H1 (cell line): ENCODE data around the gene CORIN. TPM values are rescaled to one million over a fixed set of nuclear protein-coding genes. Genes with fewer than 3 reads are reported as not detected.

Experiments used
- CTCF ChIA-PET: fragments of 300-600 bp; sonication (Branson Sonifier 250); formaldehyde crosslinking; loops from one replicate; lab custom pipeline; 2021; ENCODE audit not compliant: partially characterized antibody; lab: Charles Lee
- POLR2A ChIA-PET: fragments of 300-600 bp; sonication (Branson Sonifier 250); formaldehyde crosslinking; loops from one replicate; lab custom pipeline; 2021; ENCODE audit warnings: inconsistent platforms; ENCODE audit not compliant: partially characterized antibody; lab: Charles Lee
- DNase-seq, 2 experiments: peaks; one replicate each; pipeline versions ENCODE4 v3.0.0 to v3.0.0-alpha.2; 2010 to 2022; ENCODE audit warnings: low spot score in 2 of 2, low read depth in 1 of 2, mixed read lengths in 1 of 2
- FAIRE-seq: peaks from 2 replicates; lab custom pipeline; 2011; peaks lifted over from hg19 to GRCh38; lab: Jason Lieb, UNC
- H2AFZ ChIP-seq: 2 replicates; pipeline ENCODE4 v1.8.1; 2012; ENCODE audit warnings: low read length, inconsistent platforms
- H2AK5ac ChIP-seq: 2 replicates; pipeline ENCODE4 v1.6.1; 2013; ENCODE audit warnings: low read depth, low read length
- H2BK120ac ChIP-seq: replicated peaks from 2 replicates; pipeline ENCODE3; 2013; ENCODE audit warnings: low read depth, low read length, inconsistent platforms
- H2BK12ac ChIP-seq: 2 replicates; pipeline ENCODE4 v1.6.1; 2013; ENCODE audit warnings: low read depth, low read length
- H2BK15ac ChIP-seq: 2 replicates; pipeline ENCODE4 v1.6.1; 2013; ENCODE audit warnings: low read length
- H2BK20ac ChIP-seq: 2 replicates; pipeline ENCODE4 v1.6.1; 2013; ENCODE audit warnings: low read length
- H2BK5ac ChIP-seq: 2 replicates; pipeline ENCODE4 v1.6.1; 2013; ENCODE audit warnings: low read depth, low read length
- H3K14ac ChIP-seq: 2 replicates; pipeline ENCODE4 v1.6.1; 2013; ENCODE audit warnings: inconsistent platforms; ENCODE audit not compliant: insufficient read length
- H3K18ac ChIP-seq: 2 replicates; pipeline ENCODE4 v1.6.1; 2013; ENCODE audit warnings: low read length; ENCODE audit errors: extremely low read depth
- H3K23ac ChIP-seq: 2 replicates; pipeline ENCODE4 v1.6.1; 2013; ENCODE audit warnings: inconsistent platforms; ENCODE audit not compliant: insufficient read length
- H3K23me2 ChIP-seq: 2 replicates; pipeline ENCODE4 v1.6.1; 2013; ENCODE audit warnings: low read depth, low read length
- H3K27ac ChIP-seq: 2 replicates; pipeline ENCODE4 v1.6.1; 2011; ENCODE audit warnings: low read depth, low read length, inconsistent platforms
- H3K27me3 ChIP-seq, 4 experiments: replicated peaks in 1 of 4; 1 replicate in 1 of 4; 2 replicates in 3 of 4; pipeline versions ENCODE4 v1.6.1 to v1.8.1; 2011 to 2013; ENCODE audit warnings: low read length in 3 of 4, mild to moderate bottlenecking in 3 of 4, inconsistent platforms in 2 of 4, mixed read lengths in 2 of 4, moderate library complexity in 1 of 4; ENCODE audit not compliant: control insufficient read depth in 3 of 4, insufficient read depth in 3 of 4; ENCODE audit errors: extremely low read depth in 1 of 4
- H3K36me3 ChIP-seq, 4 experiments: 2 replicates each; pipeline versions ENCODE4 v1.6.1 to v1.8.1; 2011 to 2013; ENCODE audit warnings: mild to moderate bottlenecking in 4 of 4, low read length in 3 of 4, moderate library complexity in 2 of 4, control low read depth in 1 of 4, inconsistent platforms in 1 of 4; ENCODE audit not compliant: insufficient read depth in 4 of 4, control insufficient read depth in 2 of 4
- H3K4ac ChIP-seq: replicated peaks from 2 replicates; pipeline ENCODE3; 2013; ENCODE audit warnings: low read length, low read depth, mixed read lengths, inconsistent platforms; ENCODE audit not compliant: insufficient read length
- H3K4me1 ChIP-seq, 4 experiments: replicated peaks in 1 of 4; 1 replicate in 1 of 4; 2 replicates in 3 of 4; pipeline versions ENCODE4 v1.6.1 to v1.8.1; 2011 to 2013; ENCODE audit warnings: low read length in 3 of 4, inconsistent platforms in 2 of 4, mixed read lengths in 1 of 4; ENCODE audit not compliant: insufficient read depth in 4 of 4, control insufficient read depth in 3 of 4
- H3K4me2 ChIP-seq, 2 experiments: 2 replicates each; pipeline versions ENCODE4 v1.6.1 to v1.8.1; 2011 to 2013; ENCODE audit warnings: low read depth in 2 of 2, low read length in 2 of 2, control low read depth in 1 of 2, inconsistent platforms in 1 of 2, mild to moderate bottlenecking in 1 of 2; ENCODE audit not compliant: insufficient read depth in 1 of 2
- H3K4me3 ChIP-seq, 4 experiments: fragments of 200-600, 300-600 bp in 1 of 4; sonication (generic), shearing (Covaris generic), sonication (Bioruptor Twin) in 1 of 4; 2 replicates each; pipeline versions ENCODE4 v1.5.1 to v1.8.1; 2011 to 2016; ENCODE audit warnings: low read length in 4 of 4, low read depth in 3 of 4, control low read depth in 2 of 4, inconsistent platforms in 2 of 4, mild to moderate bottlenecking in 2 of 4, mixed read lengths in 1 of 4, moderate library complexity in 1 of 4; ENCODE audit not compliant: insufficient read depth in 2 of 4; ENCODE audit errors: extremely low read depth in 1 of 4
- H3K56ac ChIP-seq: replicated peaks from 2 replicates; pipeline ENCODE3; 2013; ENCODE audit warnings: low read depth, mild to moderate bottlenecking, mixed read lengths, low read length, inconsistent platforms; ENCODE audit not compliant: insufficient read length
- H3K79me1 ChIP-seq: 2 replicates; pipeline ENCODE4 v1.6.1; 2013; ENCODE audit warnings: low read depth, low read length, control low read depth
- H3K79me2 ChIP-seq, 2 experiments: 2 replicates each; pipeline versions ENCODE4 v1.6.1 to v1.8.1; 2012 to 2013; ENCODE audit warnings: low read length in 2 of 2, mild to moderate bottlenecking in 2 of 2, inconsistent platforms in 1 of 2; ENCODE audit not compliant: insufficient read depth in 2 of 2, control insufficient read depth in 1 of 2
- H3K9ac ChIP-seq, 4 experiments: replicated peaks in 1 of 4; 1 replicate in 1 of 4; 2 replicates in 3 of 4; pipeline versions ENCODE4 v1.6.1 to v1.8.1; 2011 to 2013; ENCODE audit warnings: low read depth in 3 of 4, low read length in 3 of 4, control low read depth in 2 of 4, mild to moderate bottlenecking in 2 of 4, moderate library complexity in 2 of 4, inconsistent platforms in 1 of 4; ENCODE audit errors: extremely low read depth in 1 of 4
- H3K9me3 ChIP-seq, 2 experiments: 2 replicates each; pipeline versions ENCODE4 v1.6.1 to v1.8.1; 2012 to 2013; ENCODE audit warnings: mild to moderate bottlenecking in 2 of 2, moderate library complexity in 2 of 2, control low read depth in 1 of 2, inconsistent platforms in 1 of 2, low read depth in 1 of 2, low read length in 1 of 2, mixed read lengths in 1 of 2; ENCODE audit not compliant: insufficient read depth in 2 of 2
- H4K20me1 ChIP-seq, 2 experiments: replicated peaks in 1 of 2; 2 replicates each; pipeline versions ENCODE3 to v1.8.1; 2011 to 2013; ENCODE audit warnings: inconsistent platforms in 2 of 2, low read length in 2 of 2, mild to moderate bottlenecking in 1 of 2; ENCODE audit not compliant: insufficient read depth in 2 of 2, control insufficient read depth in 1 of 2
- H4K5ac ChIP-seq: 2 replicates; pipeline ENCODE4 v1.6.1; 2013; ENCODE audit warnings: low read length, low read depth, mixed read lengths, inconsistent platforms; ENCODE audit not compliant: insufficient read length
- H4K8ac ChIP-seq: 2 replicates; pipeline ENCODE4 v1.8.0; 2013; ENCODE audit warnings: mild to moderate bottlenecking, moderate library complexity, low read length, inconsistent platforms; ENCODE audit not compliant: insufficient read depth; ENCODE audit errors: extremely low read depth
- H4K91ac ChIP-seq: replicated peaks from 2 replicates; pipeline ENCODE3; 2013; ENCODE audit warnings: low read length, mixed read lengths, inconsistent platforms; ENCODE audit not compliant: insufficient read length
- BACH1 ChIP-seq: IDR thresholded peaks from 2 replicates; pipeline ENCODE4 v1.6.1; 2012; ENCODE audit warnings: low read length, improper control_type of control experiment
- CEBPB ChIP-seq: IDR thresholded peaks from 2 replicates; pipeline ENCODE4 v1.6.1; 2012; ENCODE audit warnings: low read depth, low read length
- CHD2 ChIP-seq: IDR thresholded peaks from 2 replicates; pipeline ENCODE4 v1.6.1; 2012; ENCODE audit warnings: low read length, improper control_type of control experiment
- CREB1 ChIP-seq: IDR thresholded peaks from 2 replicates; pipeline ENCODE4 v1.6.1; 2012; ENCODE audit warnings: inconsistent platforms
- EP300 ChIP-seq, 2 experiments: IDR thresholded peaks; 1 replicate in 1 of 2; 2 replicates in 1 of 2; pipeline ENCODE4 v1.6.1; 2011 to 2012; ENCODE audit warnings: low read depth in 2 of 2, low read length in 2 of 2, mild to moderate bottlenecking in 2 of 2, borderline replicate concordance in 1 of 2, inconsistent platforms in 1 of 2, moderate library complexity in 1 of 2
- FOSL1 ChIP-seq: IDR thresholded peaks from 2 replicates; pipeline ENCODE4 v1.6.1; 2011; ENCODE audit warnings: mild to moderate bottlenecking, low read depth, low read length, moderate library complexity; ENCODE audit not compliant: insufficient read depth
- JUN ChIP-seq: IDR thresholded peaks from 2 replicates; pipeline ENCODE4 v1.6.1; 2011; ENCODE audit warnings: low read depth, mild to moderate bottlenecking, improper control_type of control experiment, low read length
- NANOG ChIP-seq: IDR thresholded peaks from 2 replicates; pipeline ENCODE4 v1.6.1; 2011; ENCODE audit warnings: low read length, low read depth, mild to moderate bottlenecking, inconsistent platforms; ENCODE audit not compliant: insufficient read depth, poor library complexity, severe bottlenecking
- POLR2AphosphoS5 ChIP-seq: IDR thresholded peaks from 2 replicates; pipeline ENCODE4 v1.6.1; 2011; ENCODE audit warnings: low read depth, low read length
- RFX5 ChIP-seq: IDR thresholded peaks from 2 replicates; pipeline ENCODE4 v1.6.1; 2011; ENCODE audit warnings: low read depth, low read length, improper control_type of control experiment, borderline replicate concordance
- RNF2 ChIP-seq: fragments of 200-900, 300-1000 bp; sonication (generic); IDR thresholded peaks from 2 replicates; pipeline ENCODE4 v1.7.1; 2016; ENCODE audit warnings: borderline replicate concordance, low read depth, mild to moderate bottlenecking, antibody characterized with exemption, low read length; ENCODE audit not compliant: poor library complexity, severe bottlenecking; ENCODE audit errors: missing control alignments
- TAF1 ChIP-seq: IDR thresholded peaks from 2 replicates; pipeline ENCODE4 v1.6.1; 2011; ENCODE audit warnings: mild to moderate bottlenecking, low read depth, low read length
- ZNF274 ChIP-seq: IDR thresholded peaks from 2 replicates; pipeline ENCODE4 v1.7.0; 2012; ENCODE audit warnings: low read length, borderline replicate concordance; ENCODE audit errors: extremely low read depth
- WGBS, 2 experiments: shearing (Covaris generic) in 1 of 2; methylation state at CpG; one replicate each; pipeline versions ENCODE4 v1.1.6 to v1.1.7; 2013 to 2015; ENCODE audit warnings: low lambda C conversion rate in 2 of 2, mixed read lengths in 2 of 2, inconsistent platforms in 1 of 2, low coverage in 1 of 2, missing lambda C conversion rate in 1 of 2; ENCODE audit not compliant: insufficient replicate concordance in 2 of 2, insufficient coverage in 1 of 2, insufficient read length in 1 of 2; ENCODE audit errors: extremely low coverage in 1 of 2, missing lambda C conversion rate in 1 of 2; 5-methylcytosine and 5-hydroxymethylcytosine counted together
- polyA plus RNA-seq, 7 experiments: library from polyadenylated mRNA; depleted of rRNA in 3 of 7; stranded (reverse) in 5 of 7; unstranded in 2 of 7; fragments of >200 nt in 5 of 7; fragments of 200-250 nt in 2 of 7; gene quantifications; 1 replicate in 5 of 7; 2 replicates in 1 of 7; 4 replicates in 1 of 7; pipeline versions ENCODE4 v1.2.1 to v1.2.3, GENCODE V29; 2011 to 2013; ENCODE audit warnings: missing spikeins in 2 of 7, mixed read lengths in 2 of 7
- total RNA-seq: library from RNA; stranded (reverse); fragmentation: NEBNext Ultra II Directional; extraction: Animal tissue kit (Norgen Biotek cat#: 25700); gene quantifications from 2 replicates; pipeline ENCODE4 v1.2.1, GENCODE V29; 2021
- TF ChIP-seq, protein P1 (sequence below): IDR thresholded peaks from 2 replicates; pipeline ENCODE4 v1.6.1; 2012; ENCODE audit warnings: inconsistent platforms

CORIN gene
- total and polyA plus RNA-seq, 2 of the 8 experiments (the other 6 are each of a cell fraction or from before 2014, with no cell fraction given), result 0.09 to 0.32 TPM

DNA sequence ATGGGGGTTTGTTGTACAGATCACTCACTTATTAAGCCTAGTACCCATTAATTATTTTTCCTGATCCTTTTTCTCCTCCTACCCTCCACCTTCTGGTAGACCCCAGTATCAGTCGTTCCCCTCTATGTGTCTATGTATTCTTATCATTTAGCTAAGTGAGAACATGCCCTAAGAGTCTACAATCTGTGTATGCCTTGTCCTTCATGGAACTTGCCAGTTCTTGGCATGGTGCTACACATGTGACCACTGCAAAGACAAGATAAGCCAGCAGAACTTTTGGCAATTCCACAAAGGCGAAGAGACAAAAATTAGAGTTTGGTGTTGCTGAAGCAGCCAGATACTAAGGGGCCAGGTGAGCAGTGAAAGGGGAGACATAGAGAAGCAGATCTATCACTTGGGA, 101.3 kb downstream of the CORIN start:
- H2BK12ac ChIP-seq, result no peak overlapping the region
- H3K36me3 ChIP-seq, result no peaks in the 10 kb centered on the region
- H4K8ac ChIP-seq, result no peak overlapping the region
- H3K27ac ChIP-seq, result no peak overlapping the region
- ChIA-PET CTCF (interaction anchor here (0.8 to 4.7 kb wide), 3 partner anchors 31 to 100 kb away, joined by 3 to 23 read pairs (median 3); no protein-coding TSS in a partner anchor), POLR2A (no interaction called here)
- no peak overlapping the region for H4K5ac ChIP-seq
- no peak overlapping the region for H3K4me3 ChIP-seq
- no peaks in the 10 kb centered on the region for H3K23me2 ChIP-seq
- H4K20me1 ChIP-seq, result no peaks in the 10 kb centered on the region
- no peak overlapping the region for H2BK120ac ChIP-seq
- no peak overlapping the region for H3K14ac ChIP-seq
- H4K91ac ChIP-seq, result no peak overlapping the region
- 89% methylated on average over 2 of the region's 2 CpGs; no CpG with 5 or more reads in 1 of the 2 experiments for WGBS, 2 experiments
- H2AK5ac ChIP-seq, result no peak overlapping the region
- no peak overlapping the region for H3K4me2 ChIP-seq
- H3K4ac ChIP-seq, result no peak overlapping the region
- DNase-seq (no peak), FAIRE-seq (no peak)
- no peaks in the 10 kb centered on the region for H3K27me3 ChIP-seq
- no peak overlapping the region for H2BK5ac ChIP-seq
- H2AFZ ChIP-seq, result no peak overlapping the region
- H3K9me3 ChIP-seq, result 0 out of 4 replicates have a peak, but pooled peaks cover 0 to 5% of the 10 kb centered on the region in 2 experiments
- no peak overlapping the region for H3K23ac ChIP-seq
- H2BK20ac ChIP-seq, result no peak overlapping the region
- H2BK15ac ChIP-seq, result no peak overlapping the region
- H3K4me1 ChIP-seq, result no peaks in the 10 kb centered on the region
- no peak overlapping the region for H3K9ac ChIP-seq
- no peak overlapping the region for H3K56ac ChIP-seq
- no peaks in the 10 kb centered on the region for H3K79me2 ChIP-seq
- H3K18ac ChIP-seq, result no peak overlapping the region
- H3K79me1 ChIP-seq, result no peaks in the 10 kb centered on the region
- TF ChIP-seq JUN (no peak), POLR2AphosphoS5 (no peak), CHD2 (no peak), EP300 (IDR thresholded peaks at IDR 0.05; ENCODE audit: borderline replicate concordance in 1 of 2, low read depth in 2 of 2, low read length in 2 of 2) (no peak), CEBPB (no peak), CREB1 (no peak), BACH1 (no peak), ZNF274 (no peak), FOSL1 (no peak), RFX5 (no peak), TAF1 (no peak), NANOG (no peak), RNF2 (no peak)
- TF ChIP-seq, protein P1, sequence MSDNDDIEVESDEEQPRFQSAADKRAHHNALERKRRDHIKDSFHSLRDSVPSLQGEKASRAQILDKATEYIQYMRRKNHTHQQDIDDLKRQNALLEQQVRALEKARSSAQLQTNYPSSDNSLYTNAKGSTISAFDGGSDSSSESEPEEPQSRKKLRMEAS, result no peak
